ENCODE measurements around the gene B3GNT9. TPM values are rescaled to one million over a fixed set of nuclear protein-coding genes. Genes with fewer than 3 reads are reported as not detected.

Gene B3GNT9
- polyA plus RNA-seq, 2 of the 4 experiments (the other 2 are of a cell fraction): 6.8 to 9.3 TPM

GRCh38 chr16:67120025-67120424, 30.8 kb downstream of the B3GNT9 start:
- ATAC-seq (no peak), FAIRE-seq (no peak), DNase-seq (ENCODE audit: low read depth in 1 of 2, low spot score in 1 of 2) (no peak)
- Histone ChIP-seq H3K4me1 (peaks cover 11% of the 10 kb centered on the region), H3K9me3 (no peaks in the 10 kb centered on the region), H3K4me2 (no peak overlapping the region), H3K27ac (no peak overlapping the region), H3K4me3 (no peak overlapping the region)
- TF ChIP-seq ZFP36 (IDR thresholded peaks at IDR 0.05; ENCODE audit: borderline replicate concordance, partially characterized antibody): no peak
- no peak for TF ChIP-seq JUN (IDR thresholded peaks at IDR 0.05)
- TF ChIP-seq CHD2 (IDR thresholded peaks at IDR 0.05; ENCODE audit: low read length, partially characterized antibody): no peak
- no peak for TF ChIP-seq FOSL2 (IDR thresholded peaks at IDR 0.05)
- TF ChIP-seq FOSL2 (CRISPR knock-in tag; IDR thresholded peaks at IDR 0.05): no peak
- no peak for TF ChIP-seq CTCF (IDR thresholded peaks at IDR 0.05)
- no peak for TF ChIP-seq HOXB13 (CRISPR knock-in tag; IDR thresholded peaks at IDR 0.05; ENCODE audit: low read depth)
- TF ChIP-seq HOXA7 (CRISPR knock-in tag; IDR thresholded peaks at IDR 0.05): no peak
- ChIA-PET POLR2A (no interaction called here), CTCF (interaction anchor here (1.0 to 3.2 kb wide), 5 partner anchors 13 to 159 kb away, joined by 3 to 11 read pairs (median 5); partner anchors contain the start of gene CES3)
- 63% methylated on average over 5 of the region's 5 CpGs for WGBS (ENCODE audit: missing lambda C conversion rate)

GRCh38 chr16:67117716-67118115, 33.1 kb downstream of the B3GNT9 start:
- Histone ChIP-seq H3K4me1 (peaks cover 29% of the 10 kb centered on the region), H3K4me2 (no peak overlapping the region), H3K4me3 (no peak overlapping the region), H3K27ac (no peak overlapping the region), H3K9me3 (no peaks in the 10 kb centered on the region)
- TF ChIP-seq TP53 (CRISPR knock-in tag; IDR thresholded peaks at IDR 0.05): no peak
- no peak for TF ChIP-seq KDM1A (IDR thresholded peaks at IDR 0.05; ENCODE audit: low read depth)
- no peak for TF ChIP-seq NR3C1 (IDR thresholded peaks at IDR 0.05)
- TF ChIP-seq SREBF2 (IDR thresholded peaks at IDR 0.05): no peak
- TF ChIP-seq CTCF (IDR thresholded peaks at IDR 0.05): no peak
- TF ChIP-seq ZNF302 (CRISPR knock-in tag; IDR thresholded peaks at IDR 0.05): no peak
- TF ChIP-seq, protein P1, sequence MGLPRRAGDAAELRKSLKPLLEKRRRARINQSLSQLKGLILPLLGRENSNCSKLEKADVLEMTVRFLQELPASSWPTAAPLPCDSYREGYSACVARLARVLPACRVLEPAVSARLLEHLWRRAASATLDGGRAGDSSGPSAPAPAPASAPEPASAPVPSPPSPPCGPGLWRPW (IDR thresholded peaks at IDR 0.05): no peak
- no peak for TF ChIP-seq E2F6 (IDR thresholded peaks at IDR 0.05; ENCODE audit: borderline replicate concordance, low read depth)
- TF ChIP-seq HOXB5 (CRISPR knock-in tag; IDR thresholded peaks at IDR 0.05): no peak
- no peak for TF ChIP-seq RCOR1 (IDR thresholded peaks at IDR 0.05; ENCODE audit: low read depth, low read length)
- no peak for TF ChIP-seq ESRRA (IDR thresholded peaks at IDR 0.05; ENCODE audit: borderline replicate concordance, low read length)
- TF ChIP-seq PHF8 (IDR thresholded peaks at IDR 0.05; ENCODE audit: borderline replicate concordance, low read depth): no peak
- no peak for TF ChIP-seq MAFK (IDR thresholded peaks at IDR 0.05; ENCODE audit: partially characterized antibody)
- TF ChIP-seq EP300 (IDR thresholded peaks at IDR 0.05): no peak
- TF ChIP-seq CBX2 (IDR thresholded peaks at IDR 0.05; ENCODE audit: borderline replicate concordance, low read depth): no peak
- TF ChIP-seq HOXB13 (CRISPR knock-in tag; IDR thresholded peaks at IDR 0.05; ENCODE audit: low read depth): no peak
- TF ChIP-seq EHMT2 (IDR thresholded peaks at IDR 0.05; ENCODE audit: low read depth): no peak
- no peak for TF ChIP-seq CHD2 (IDR thresholded peaks at IDR 0.05; ENCODE audit: low read length, partially characterized antibody)
- no peak for TF ChIP-seq NPAS2 (CRISPR knock-in tag; IDR thresholded peaks at IDR 0.05; ENCODE audit: borderline replicate concordance)
- no peak for TF ChIP-seq RAD21 (conservative IDR thresholded peaks at IDR 0.05 in 1 of 2, IDR thresholded peaks at IDR 0.05 in 1 of 2)
- WGBS (ENCODE audit: missing lambda C conversion rate): 95% methylated on average over 9 of the region's 9 CpGs
- CTCF ChIA-PET: interaction anchor here (0.7 to 3.5 kb wide), 3 partner anchors 13 to 141 kb away, joined by 3 to 17 read pairs (median 3); no protein-coding TSS in a partner anchor
- ATAC-seq (no peak), DNase-seq (ENCODE audit: low read depth in 1 of 2, low spot score in 1 of 2) (no peak), FAIRE-seq (no peak)
- POLR2A ChIA-PET: no interaction called here
